Esophagus (tissue), 2 donors: ENCODE measurements around the gene SEPTIN11. TPM values are rescaled to one million over a fixed set of nuclear protein-coding genes. Genes with fewer than 3 reads are reported as not detected.

Source experiments
- H3K27ac ChIP-seq, 2 donors: one replicate each; pipeline ENCODE4 v1.5.1; 2013; ENCODE audit warnings: low read depth in 2 of 2, mild to moderate bottlenecking in 2 of 2, inconsistent platforms in 1 of 2, low read length in 1 of 2, moderate library complexity in 1 of 2
- H3K27me3 ChIP-seq, 2 donors: one replicate each; pipeline ENCODE4 v1.6.1; 2013; ENCODE audit warnings: low read length in 2 of 2, control low read depth in 1 of 2, mild to moderate bottlenecking in 1 of 2; ENCODE audit not compliant: insufficient read depth in 2 of 2, control insufficient read depth in 1 of 2
- H3K36me3 ChIP-seq, 2 donors: one replicate each; pipeline ENCODE4 v1.6.1; 2013; ENCODE audit warnings: low read length in 1 of 2; ENCODE audit not compliant: control insufficient read depth in 2 of 2, insufficient read depth in 2 of 2
- H3K4me1 ChIP-seq, 2 donors: one replicate each; pipeline ENCODE4 v1.6.1; 2013; ENCODE audit warnings: low read length in 1 of 2; ENCODE audit not compliant: control insufficient read depth in 2 of 2, insufficient read depth in 2 of 2
- H3K4me3 ChIP-seq, 2 donors: one replicate each; pipeline ENCODE4 v1.5.1; 2013; ENCODE audit warnings: low read length in 2 of 2, mild to moderate bottlenecking in 2 of 2, low read depth in 1 of 2, moderate library complexity in 1 of 2
- H3K9me3 ChIP-seq, 2 donors: one replicate each; pipeline ENCODE4 v1.6.1; 2013; ENCODE audit warnings: mild to moderate bottlenecking in 2 of 2, low read depth in 1 of 2, low read length in 1 of 2, moderate library complexity in 1 of 2; ENCODE audit not compliant: control insufficient read depth in 2 of 2, insufficient read depth in 1 of 2
- WGBS, 2 donors: extraction: QIAGEN DNeasy Blood & Tissue Kit; methylation state at CpG; one replicate each; pipeline ENCODE4 v1.1.7; 2013; 5-methylcytosine and 5-hydroxymethylcytosine counted together
- polyA plus RNA-seq, 2 donors: library from polyadenylated mRNA; stranded (reverse); fragments of 200-250 nt; gene quantifications; one replicate each; pipeline ENCODE4 v1.2.3, GENCODE V29; 2013
- donor health status: healthy with polysubstance abuse.
- donor health status: Bipolar disorder and iron deficiency.

SEPTIN11 gene
- polyA plus RNA-seq, 2 donors = 7.4 to 9.5 TPM

DNA sequence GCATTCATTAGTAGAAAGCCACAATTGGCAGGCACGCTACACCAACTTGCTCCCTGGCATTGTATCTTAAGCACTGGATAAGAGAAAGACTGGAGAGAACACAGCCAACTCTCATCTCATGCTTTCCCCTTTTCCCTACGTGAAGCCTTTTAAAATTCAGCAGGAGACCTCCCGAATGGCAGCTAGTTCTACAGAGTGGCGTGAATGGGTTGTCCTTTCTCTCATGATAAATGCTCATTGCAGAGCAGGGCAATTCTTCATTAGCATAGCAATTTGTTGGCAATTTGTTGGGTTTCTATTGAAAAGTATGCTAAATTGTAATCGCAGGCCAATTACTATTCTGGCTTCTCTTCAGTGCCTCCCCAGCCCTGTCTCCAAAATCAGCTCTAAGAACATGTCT lies 48.0 kb downstream of the SEPTIN11 start:
- Histone ChIP-seq H3K4me1 (no peaks in the 10 kb centered on the region), H3K27me3 (no peaks in the 10 kb centered on the region), H3K27ac (no peak overlapping the region), H3K9me3 (no peaks in the 10 kb centered on the region), H3K4me3 (no peak overlapping the region), H3K36me3 (peaks cover 0 to 6% of the 10 kb centered on the region in 2 donors)
- WGBS, 2 donors = 93 to 98% methylated on average over 5 of the region's 5 CpGs

DNA sequence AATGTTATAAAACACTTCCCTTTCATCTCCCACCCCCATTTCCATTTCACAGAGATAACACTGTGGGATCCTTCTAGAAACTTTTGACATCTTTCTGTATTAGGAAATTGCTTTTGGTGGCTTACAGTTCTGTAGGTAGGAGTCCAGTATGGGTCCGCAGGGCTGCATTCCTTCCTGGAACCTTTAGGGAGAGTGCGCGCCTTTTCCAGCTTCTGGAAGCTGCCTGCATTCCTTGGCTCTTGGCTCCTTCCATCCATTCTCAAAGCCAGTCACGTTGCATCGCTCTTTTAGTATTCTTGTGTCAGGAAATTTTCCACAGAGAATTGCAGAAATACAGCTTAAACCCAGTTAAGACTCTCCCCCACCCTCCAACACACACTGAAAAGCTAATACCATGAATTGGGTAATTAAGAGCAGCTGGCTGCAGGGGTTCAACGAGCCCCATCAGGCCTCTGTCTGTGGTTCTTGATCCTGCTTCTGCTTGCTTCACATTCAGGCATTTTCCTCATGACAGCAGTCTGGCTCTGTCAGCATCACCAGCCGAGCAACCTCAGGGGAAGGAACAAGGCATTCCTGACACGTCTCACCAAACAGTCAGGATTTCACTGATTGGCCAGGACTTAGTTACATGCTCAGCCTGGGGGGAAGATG lies 48.8 kb downstream of the SEPTIN11 start:
- WGBS, 2 donors = 77 to 82% methylated on average over 8 of the region's 8 CpGs
- Histone ChIP-seq H3K36me3 (peaks cover 0 to 6% of the 10 kb centered on the region in 2 donors), H3K27me3 (no peaks in the 10 kb centered on the region), H3K4me3 (no peak overlapping the region), H3K9me3 (no peaks in the 10 kb centered on the region), H3K27ac (no peak overlapping the region), H3K4me1 (no peaks in the 10 kb centered on the region)

Other genes starting within 250 kb of the SEPTIN11 start
- gene SOWAHB, start 51.6 kb upstream of the SEPTIN11 start, polyA plus RNA-seq = 1 to 10 TPM; 1.6 to 6.2 TPM
- 100 to 1,000 TPM in 1 of 2 donors, 10 to 100 TPM in 1; 70.0 to 112 TPM for gene CCNI, start 126.2 kb downstream of the SEPTIN11 start, polyA plus RNA-seq
- gene CCNG2, start 207.5 kb downstream of the SEPTIN11 start, polyA plus RNA-seq = 100 to 1,000 TPM in 1 of 2 donors, 10 to 100 TPM in 1; 64.9 to 134 TPM